ENCODE data around the gene ZFAND3. TPM values are rescaled to one million over a fixed set of nuclear protein-coding genes. Genes with fewer than 3 reads are reported as not detected.

Gene ZFAND3
- total RNA-seq, 1 experiment from 2014 or later = 64.0 TPM

DNA sequence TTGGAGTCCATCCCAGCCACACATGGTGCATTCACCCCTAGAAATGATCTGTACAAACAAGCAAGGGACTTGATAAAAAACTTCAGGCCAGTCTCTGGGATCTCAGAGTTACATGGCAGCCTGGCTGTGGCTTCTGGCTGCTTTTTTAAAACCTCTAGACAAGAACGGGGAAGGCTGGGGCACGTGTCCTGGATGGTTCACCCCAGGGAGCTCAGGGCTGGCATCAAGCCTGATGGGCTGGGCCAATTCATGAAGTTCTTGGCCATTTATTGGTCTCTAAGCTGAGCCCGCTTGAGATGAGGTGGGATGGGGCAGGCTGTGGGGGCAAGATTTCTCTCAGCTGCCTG lies 10.4 kb upstream of the ZFAND3 start:
- H3K9me3 ChIP-seq (ENCODE audit: low read depth, low read length, poor library complexity, severe bottlenecking) = no peaks in the 10 kb centered on the region
- no peaks in the 10 kb centered on the region for H3K27me3 ChIP-seq (replicated peaks; ENCODE audit: insufficient read depth, low read depth, low read length, poor library complexity)
- H3K27ac ChIP-seq (ENCODE audit: low read depth, low read length, poor library complexity, severe bottlenecking) = no peak overlapping the region
- no TSS peak for BruUV-seq (replicated peaks)
- H3K4me1 ChIP-seq (ENCODE audit: insufficient read depth, low read length, poor library complexity, severe bottlenecking) = no peaks in the 10 kb centered on the region
- POLR2A ChIA-PET (ENCODE audit: low non-redundant PET) = no interaction called here
- no peak overlapping the region for H3K4me3 ChIP-seq (ENCODE audit: low read depth, low read length, poor library complexity, severe bottlenecking)
- H3K36me3 ChIP-seq (ENCODE audit: insufficient read depth, low read length, poor library complexity, severe bottlenecking) = no peaks in the 10 kb centered on the region
- TF ChIP-seq, protein P1, sequence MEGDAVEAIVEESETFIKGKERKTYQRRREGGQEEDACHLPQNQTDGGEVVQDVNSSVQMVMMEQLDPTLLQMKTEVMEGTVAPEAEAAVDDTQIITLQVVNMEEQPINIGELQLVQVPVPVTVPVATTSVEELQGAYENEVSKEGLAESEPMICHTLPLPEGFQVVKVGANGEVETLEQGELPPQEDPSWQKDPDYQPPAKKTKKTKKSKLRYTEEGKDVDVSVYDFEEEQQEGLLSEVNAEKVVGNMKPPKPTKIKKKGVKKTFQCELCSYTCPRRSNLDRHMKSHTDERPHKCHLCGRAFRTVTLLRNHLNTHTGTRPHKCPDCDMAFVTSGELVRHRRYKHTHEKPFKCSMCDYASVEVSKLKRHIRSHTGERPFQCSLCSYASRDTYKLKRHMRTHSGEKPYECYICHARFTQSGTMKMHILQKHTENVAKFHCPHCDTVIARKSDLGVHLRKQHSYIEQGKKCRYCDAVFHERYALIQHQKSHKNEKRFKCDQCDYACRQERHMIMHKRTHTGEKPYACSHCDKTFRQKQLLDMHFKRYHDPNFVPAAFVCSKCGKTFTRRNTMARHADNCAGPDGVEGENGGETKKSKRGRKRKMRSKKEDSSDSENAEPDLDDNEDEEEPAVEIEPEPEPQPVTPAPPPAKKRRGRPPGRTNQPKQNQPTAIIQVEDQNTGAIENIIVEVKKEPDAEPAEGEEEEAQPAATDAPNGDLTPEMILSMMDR (conservative IDR thresholded peaks at IDR 0.05; ENCODE audit: low read depth, low read length) = no peak
- TF ChIP-seq EZH2 (IDR thresholded peaks at IDR 0.05; ENCODE audit: borderline replicate concordance, low read depth, low read length, poor library complexity, severe bottlenecking) = no peak
- intact Hi-C loops (cut with micrococcal nuclease; ENCODE audit: unreplicated experiment) = no loop called here
- CTCF ChIA-PET = no interaction called here
- DNase-seq (ENCODE audit: low spot score) = no peak

DNA sequence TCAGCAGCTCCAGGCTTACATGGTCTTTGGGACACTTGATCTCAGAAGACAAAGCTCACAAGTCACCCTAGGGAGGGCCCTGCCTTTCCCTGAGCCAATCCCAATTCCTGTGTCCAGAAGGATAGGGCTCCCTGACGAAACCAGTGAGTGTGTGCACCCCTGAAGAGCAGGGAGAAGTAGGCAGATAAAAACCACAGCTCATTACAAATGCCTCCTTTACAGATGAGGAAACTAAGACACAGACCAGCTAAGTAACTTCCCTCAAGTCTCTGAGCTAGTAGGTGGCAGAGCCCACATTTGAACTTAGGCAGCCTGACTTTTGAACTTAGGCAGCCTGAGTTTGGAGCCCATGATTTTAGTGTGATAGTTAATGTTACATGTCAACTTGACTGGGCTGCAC lies 6.7 kb upstream of the ZFAND3 start:
- ChIA-PET CTCF (no interaction called here), POLR2A (ENCODE audit: low non-redundant PET) (no interaction called here)
- Histone ChIP-seq H3K4me3 (ENCODE audit: low read depth, low read length, poor library complexity, severe bottlenecking) (no peak overlapping the region), H3K4me1 (ENCODE audit: insufficient read depth, low read length, poor library complexity, severe bottlenecking) (peaks cover 11% of the 10 kb centered on the region), H3K27me3 (replicated peaks; ENCODE audit: insufficient read depth, low read depth, low read length, poor library complexity) (no peaks in the 10 kb centered on the region), H3K27ac (ENCODE audit: low read depth, low read length, poor library complexity, severe bottlenecking) (no peak overlapping the region), H3K36me3 (ENCODE audit: insufficient read depth, low read length, poor library complexity, severe bottlenecking) (no peaks in the 10 kb centered on the region), H3K9me3 (ENCODE audit: low read depth, low read length, poor library complexity, severe bottlenecking) (no peaks in the 10 kb centered on the region)
- intact Hi-C loops (cut with micrococcal nuclease; ENCODE audit: unreplicated experiment) = no loop called here
- TF ChIP-seq EZH2 (IDR thresholded peaks at IDR 0.05; ENCODE audit: borderline replicate concordance, low read depth, low read length, poor library complexity, severe bottlenecking) = no peak
- DNase-seq (ENCODE audit: low spot score) = no peak
- no TSS peak for BruUV-seq (replicated peaks)

DNA sequence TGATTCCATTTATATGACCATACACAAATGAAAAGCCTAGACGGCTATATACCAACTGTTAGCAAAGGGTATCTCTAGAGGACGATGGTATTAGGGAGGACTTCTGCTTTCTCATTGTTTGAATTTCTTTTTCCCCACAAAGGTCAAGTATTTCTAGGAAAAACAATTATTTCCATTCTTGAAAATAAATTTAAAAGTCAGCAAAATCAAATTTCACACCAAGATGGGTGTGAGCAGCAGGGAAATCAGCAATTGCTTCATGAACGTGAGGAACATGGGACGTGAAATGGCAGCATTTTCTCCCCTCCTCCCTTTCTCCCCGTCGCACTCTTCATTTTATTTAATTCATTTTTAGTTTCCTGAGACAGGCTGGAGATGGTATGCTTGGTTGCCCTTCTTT lies 5.2 kb upstream of the ZFAND3 start:
- ChIA-PET POLR2A (ENCODE audit: low non-redundant PET) (no interaction called here), CTCF (no interaction called here)
- TF ChIP-seq, protein P1 (conservative IDR thresholded peaks at IDR 0.05; ENCODE audit: low read depth, low read length) = no peak
- TF ChIP-seq EZH2 (IDR thresholded peaks at IDR 0.05; ENCODE audit: borderline replicate concordance, low read depth, low read length, poor library complexity, severe bottlenecking) = no peak
- H3K27ac ChIP-seq (ENCODE audit: low read depth, low read length, poor library complexity, severe bottlenecking) = no peak overlapping the region
- DNase-seq (ENCODE audit: low spot score) = no peak
- H3K36me3 ChIP-seq (ENCODE audit: insufficient read depth, low read length, poor library complexity, severe bottlenecking) = no peaks in the 10 kb centered on the region
- no TSS peak for BruUV-seq (replicated peaks)
- no peaks in the 10 kb centered on the region for H3K9me3 ChIP-seq (ENCODE audit: low read depth, low read length, poor library complexity, severe bottlenecking)
- peaks cover 13% of the 10 kb centered on the region for H3K4me1 ChIP-seq (ENCODE audit: insufficient read depth, low read length, poor library complexity, severe bottlenecking)
- intact Hi-C loops (cut with micrococcal nuclease; ENCODE audit: unreplicated experiment) = no loop called here
- H3K27me3 ChIP-seq (replicated peaks; ENCODE audit: insufficient read depth, low read depth, low read length, poor library complexity) = no peaks in the 10 kb centered on the region
- H3K4me3 ChIP-seq (ENCODE audit: low read depth, low read length, poor library complexity, severe bottlenecking) = no peak overlapping the region

DNA sequence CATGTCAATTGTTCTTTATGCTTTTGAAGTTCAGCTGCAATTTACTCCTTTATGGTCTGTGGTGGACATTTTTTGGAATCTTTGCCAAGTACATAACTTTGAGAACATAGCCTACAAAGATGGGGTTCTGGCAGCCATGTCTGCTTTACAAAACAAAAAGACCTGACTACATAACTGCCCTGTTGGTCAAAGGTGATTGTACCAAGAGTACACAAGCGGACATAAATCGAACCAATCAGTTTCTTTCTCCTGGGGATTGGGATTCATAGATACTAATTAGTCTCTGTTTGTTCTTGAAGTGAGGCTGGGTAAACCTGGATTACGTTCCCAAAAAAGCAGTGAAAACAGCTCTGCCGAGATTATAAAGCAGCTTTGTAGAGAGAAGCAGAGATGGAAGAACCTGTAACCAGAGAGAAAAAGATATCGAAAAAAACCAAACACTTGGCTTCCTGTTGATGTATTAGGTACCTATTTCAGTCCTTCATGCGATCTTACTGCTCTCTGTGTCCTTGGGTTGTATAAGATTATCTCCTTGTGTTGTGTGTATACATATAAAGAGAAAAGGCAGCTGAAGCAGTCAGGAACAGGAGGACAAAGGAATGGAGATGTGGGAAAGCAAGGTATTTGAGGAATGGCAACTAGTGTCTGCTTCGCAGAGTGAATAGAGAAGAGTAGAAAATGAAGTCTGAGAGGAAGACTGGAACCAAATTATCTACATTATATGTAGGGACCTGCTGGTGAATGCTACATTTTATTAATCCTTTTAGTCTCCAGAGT lies 2.7 kb upstream of the ZFAND3 start:
- intact Hi-C loops (cut with micrococcal nuclease; ENCODE audit: unreplicated experiment) = no loop called here
- Histone ChIP-seq H3K9me3 (ENCODE audit: low read depth, low read length, poor library complexity, severe bottlenecking) (no peaks in the 10 kb centered on the region), H3K27ac (ENCODE audit: low read depth, low read length, poor library complexity, severe bottlenecking) (no peak overlapping the region), H3K4me3 (ENCODE audit: low read depth, low read length, poor library complexity, severe bottlenecking) (no peak overlapping the region), H3K4me1 (ENCODE audit: insufficient read depth, low read length, poor library complexity, severe bottlenecking) (peaks cover 24% of the 10 kb centered on the region), H3K36me3 (ENCODE audit: insufficient read depth, low read length, poor library complexity, severe bottlenecking) (no peaks in the 10 kb centered on the region), H3K27me3 (replicated peaks; ENCODE audit: insufficient read depth, low read depth, low read length, poor library complexity) (no peaks in the 10 kb centered on the region)
- no peak for DNase-seq (ENCODE audit: low spot score)
- TF ChIP-seq, protein P1 (conservative IDR thresholded peaks at IDR 0.05; ENCODE audit: low read depth, low read length) = no peak
- TF ChIP-seq EZH2 (IDR thresholded peaks at IDR 0.05; ENCODE audit: borderline replicate concordance, low read depth, low read length, poor library complexity, severe bottlenecking) = no peak
- BruUV-seq (replicated peaks) = no TSS peak
- CTCF ChIA-PET = no interaction called here
- POLR2A ChIA-PET (ENCODE audit: low non-redundant PET) = no interaction called here
